ENCODE measurements around the gene TNFRSF4.

- TF ChIP-seq CTCF (IDR thresholded peaks at IDR 0.05 in 4 of 5, conservative IDR thresholded peaks at IDR 0.05 in 1 of 5): no peak
- no peak for TF ChIP-seq POLR2A (IDR thresholded peaks at IDR 0.05)
Observed at GRCh38 chr1:1166642-1167397, 47.1 kb downstream of the TNFRSF4 start.
